Measurements from ENCODE around the gene IGFBPL1. TPM values are rescaled to one million over a fixed set of nuclear protein-coding genes. Genes with fewer than 3 reads are reported as not detected.
A peak's percentile ranks its signal among the peaks of the same experiment; 100 is the strongest.
"Not testable (repeated sequence)": the region's sequence is repeated elsewhere in the genome, so short reads cannot be mapped to it uniquely, and the experiment has no call there.

Gene IGFBPL1, protein sequence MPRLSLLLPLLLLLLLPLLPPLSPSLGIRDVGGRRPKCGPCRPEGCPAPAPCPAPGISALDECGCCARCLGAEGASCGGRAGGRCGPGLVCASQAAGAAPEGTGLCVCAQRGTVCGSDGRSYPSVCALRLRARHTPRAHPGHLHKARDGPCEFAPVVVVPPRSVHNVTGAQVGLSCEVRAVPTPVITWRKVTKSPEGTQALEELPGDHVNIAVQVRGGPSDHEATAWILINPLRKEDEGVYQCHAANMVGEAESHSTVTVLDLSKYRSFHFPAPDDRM
- total RNA-seq (not detected), polyA plus RNA-seq (not detected)
- long read RNA-seq, donor 1 = 0 reads
- long read RNA-seq, donor 2, partial matches to known transcripts = 0 of 4 reads
- long read RNA-seq, donor 2, other reads (novel, unspliced or antisense) = 0 of 4 reads

DNA sequence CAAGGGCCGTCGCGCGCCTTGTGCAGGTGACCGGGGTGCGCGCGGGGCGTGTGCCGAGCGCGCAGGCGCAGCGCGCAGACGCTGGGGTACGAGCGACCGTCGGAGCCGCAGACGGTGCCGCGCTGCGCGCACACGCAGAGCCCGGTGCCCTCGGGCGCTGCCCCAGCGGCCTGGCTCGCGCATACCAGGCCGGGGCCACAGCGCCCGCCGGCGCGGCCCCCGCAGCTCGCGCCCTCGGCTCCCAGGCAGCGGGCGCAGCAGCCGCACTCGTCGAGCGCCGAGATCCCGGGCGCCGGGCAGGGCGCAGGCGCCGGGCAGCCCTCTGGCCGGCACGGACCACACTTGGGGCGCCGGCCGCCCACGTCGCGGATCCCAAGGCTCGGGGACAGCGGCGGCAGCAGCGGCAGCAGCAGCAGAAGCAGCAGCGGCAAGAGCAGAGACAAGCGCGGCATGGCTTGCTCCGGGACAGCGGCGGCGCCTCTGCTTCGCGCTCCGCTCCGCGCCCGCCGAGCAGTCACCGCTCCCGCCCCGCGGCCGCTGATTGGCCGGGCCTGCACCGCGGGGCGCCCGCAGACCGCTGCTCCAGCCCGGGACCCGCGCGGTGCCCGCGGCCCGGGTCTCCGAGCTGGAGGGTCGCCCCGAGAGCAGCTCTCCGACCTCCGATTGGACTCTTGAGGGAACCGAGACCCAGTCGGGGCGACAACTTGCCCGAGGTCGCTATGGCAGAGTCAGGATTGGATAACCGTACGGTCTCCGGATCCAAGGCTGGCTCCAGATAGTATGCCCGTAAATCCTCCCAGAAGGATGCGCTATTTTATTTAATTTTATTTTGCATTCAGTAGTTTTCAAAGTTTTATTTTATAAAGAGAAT, at the start of gene IGFBPL1:
Gene IGFBPL1 (minus strand): TSS at position 482 of the 871 bp plus-strand sequence. CDS start 30 bp downstream, at position 452.
- peaks cover 0 to 17% (median 9%) of the 10 kb centered on the region in 6 donors for H3K4me1 ChIP-seq
- intact Hi-C loops (cut with DNase I; ENCODE audit: low total_unique reads) = no loop called here
- H3K36me3 ChIP-seq = no peaks in the 10 kb centered on the region
- no peak for TF ChIP-seq POLR2AphosphoS5 (IDR thresholded peaks at IDR 0.05)
- TF ChIP-seq POLR2A (IDR thresholded peaks at IDR 0.05) = no peak
- TF ChIP-seq, protein P1, sequence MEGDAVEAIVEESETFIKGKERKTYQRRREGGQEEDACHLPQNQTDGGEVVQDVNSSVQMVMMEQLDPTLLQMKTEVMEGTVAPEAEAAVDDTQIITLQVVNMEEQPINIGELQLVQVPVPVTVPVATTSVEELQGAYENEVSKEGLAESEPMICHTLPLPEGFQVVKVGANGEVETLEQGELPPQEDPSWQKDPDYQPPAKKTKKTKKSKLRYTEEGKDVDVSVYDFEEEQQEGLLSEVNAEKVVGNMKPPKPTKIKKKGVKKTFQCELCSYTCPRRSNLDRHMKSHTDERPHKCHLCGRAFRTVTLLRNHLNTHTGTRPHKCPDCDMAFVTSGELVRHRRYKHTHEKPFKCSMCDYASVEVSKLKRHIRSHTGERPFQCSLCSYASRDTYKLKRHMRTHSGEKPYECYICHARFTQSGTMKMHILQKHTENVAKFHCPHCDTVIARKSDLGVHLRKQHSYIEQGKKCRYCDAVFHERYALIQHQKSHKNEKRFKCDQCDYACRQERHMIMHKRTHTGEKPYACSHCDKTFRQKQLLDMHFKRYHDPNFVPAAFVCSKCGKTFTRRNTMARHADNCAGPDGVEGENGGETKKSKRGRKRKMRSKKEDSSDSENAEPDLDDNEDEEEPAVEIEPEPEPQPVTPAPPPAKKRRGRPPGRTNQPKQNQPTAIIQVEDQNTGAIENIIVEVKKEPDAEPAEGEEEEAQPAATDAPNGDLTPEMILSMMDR (IDR thresholded peaks at IDR 0.05 in 8 of 11, conservative IDR thresholded peaks at IDR 0.05 in 3 of 11) = no peak
- no peak for DNase-seq
- no peaks in the 10 kb centered on the region for H3K9me3 ChIP-seq
- H3K27ac ChIP-seq = no peak within 1 kb of the TSS
- H3K27me3 ChIP-seq (replicated peaks in 1 of 7) = peaks cover 0 to 83% (median 30%) of the 10 kb centered on the region in 7 donors
- peak within 1 kb of the TSS in 7 of 8 donors; percentile 8 to 65 (median 23) for H3K4me3 ChIP-seq
- 2 to 8% (median 4%) methylated on average over 49 to 115 of the region's 115 CpGs for WGBS, 5 donors

DNA sequence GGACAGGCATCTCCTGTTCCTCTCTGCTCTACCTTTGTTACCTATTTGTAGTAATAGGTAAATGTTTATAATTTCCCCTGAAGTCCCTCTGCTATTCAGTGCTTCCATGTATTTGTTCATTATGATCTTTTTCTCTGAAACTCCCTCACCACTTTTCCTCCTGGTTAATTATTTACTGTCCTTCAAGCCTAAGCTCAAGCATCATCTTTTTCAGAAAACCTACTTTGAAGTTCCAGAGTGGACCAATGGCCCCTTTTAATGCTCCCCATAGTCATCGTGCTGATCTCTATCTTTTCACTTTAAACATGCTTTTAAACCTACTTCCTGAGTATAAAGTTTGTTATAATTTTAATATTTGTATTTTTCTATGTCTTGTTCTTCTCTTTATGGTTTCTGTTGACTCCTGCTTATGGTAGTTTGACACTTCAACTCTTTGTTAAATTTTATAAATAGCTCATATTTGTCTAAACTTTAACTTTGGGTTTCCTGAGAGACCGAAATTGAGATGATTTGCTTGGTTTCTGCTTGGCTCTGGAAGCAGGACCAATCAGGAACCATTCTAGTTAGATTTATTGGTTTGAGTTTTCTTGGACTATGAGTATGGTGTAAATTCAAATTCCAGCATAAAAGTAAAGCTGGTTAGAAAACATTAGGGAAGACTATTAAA, 48.5 kb upstream of the IGFBPL1 start:
- H3K4me1 ChIP-seq; intact Hi-C loops (cut with DNase I; ENCODE audit: low total_unique reads); DNase-seq; H3K36me3 ChIP-seq; H3K27ac ChIP-seq; H3K4me3 ChIP-seq: not testable (repeated sequence)
- peaks cover 0 to 17% (median 4%) of the 10 kb centered on the region in 8 donors for H3K9me3 ChIP-seq
- peaks cover 0 to 12% (median 0%) of the 10 kb centered on the region in 7 donors for H3K27me3 ChIP-seq (replicated peaks in 1 of 7)
- WGBS, 5 donors = 73 to 80% (median 79%) methylated on average over 2 of the region's 2 CpGs

DNA sequence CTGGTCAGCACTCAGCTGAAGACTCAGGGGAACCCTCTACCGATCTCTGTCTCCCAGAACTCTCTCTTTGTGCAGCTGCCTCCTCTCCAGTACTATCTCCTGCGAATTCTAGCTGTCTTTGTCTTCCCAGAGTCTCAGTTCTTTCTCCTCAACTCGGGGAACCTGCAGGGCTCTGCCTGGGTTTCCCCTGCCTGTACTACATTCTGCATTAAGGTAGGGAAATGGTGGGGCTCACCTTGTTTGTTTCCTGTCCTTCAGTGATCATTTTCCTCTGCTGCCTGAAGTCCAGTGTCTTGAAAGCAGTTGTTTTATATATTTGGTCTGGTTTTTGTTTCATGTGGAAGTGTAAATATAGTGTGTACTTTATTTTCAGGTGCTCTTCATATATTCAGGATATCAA, 43.1 kb upstream of the IGFBPL1 start:
- Histone ChIP-seq H3K4me3 (no peak overlapping the region), H3K36me3 (no peaks in the 10 kb centered on the region), H3K27ac (no peak overlapping the region), H3K27me3 (replicated peaks in 1 of 7) (peaks cover 0 to 12% (median 0%) of the 10 kb centered on the region in 7 donors), H3K9me3 (peaks cover 0 to 5% (median 0%) of the 10 kb centered on the region in 8 donors), H3K4me1 (no peaks in the 10 kb centered on the region)
- WGBS, 5 donors = 43 to 60% (median 51%) methylated on average over 3 of the region's 3 CpGs
- intact Hi-C loops (cut with DNase I; ENCODE audit: low total_unique reads) = no loop called here
- TF ChIP-seq POLR2A (IDR thresholded peaks at IDR 0.05) = no peak
- TF ChIP-seq, protein P1 (IDR thresholded peaks at IDR 0.05 in 8 of 11, conservative IDR thresholded peaks at IDR 0.05 in 3 of 11) = no peak
- no peak for TF ChIP-seq POLR2AphosphoS5 (IDR thresholded peaks at IDR 0.05)
- no peak for DNase-seq

- peaks cover 0 to 30% (median 17%) of the 10 kb centered on the region in 8 donors for H3K9me3 ChIP-seq
- TF ChIP-seq POLR2A (IDR thresholded peaks at IDR 0.05) (no peak), POLR2AphosphoS5 (IDR thresholded peaks at IDR 0.05) (no peak)
- TF ChIP-seq, protein P1 (IDR thresholded peaks at IDR 0.05 in 8 of 11, conservative IDR thresholded peaks at IDR 0.05 in 3 of 11) = no peak
- H3K4me1 ChIP-seq = no peaks in the 10 kb centered on the region
- H3K36me3 ChIP-seq = no peaks in the 10 kb centered on the region
- no peak overlapping the region for H3K4me3 ChIP-seq
- no peak for DNase-seq
- WGBS, 5 donors = 82 to 94% (median 91%) methylated on average over 3 of the region's 3 CpGs
- peaks cover 0 to 32% (median 0%) of the 10 kb centered on the region in 7 donors for H3K27me3 ChIP-seq (replicated peaks in 1 of 7)
- H3K27ac ChIP-seq = no peak overlapping the region
- intact Hi-C loops (cut with DNase I; ENCODE audit: low total_unique reads) = no loop called here
Measured at GRCh38 chr9:38453835-38454234, 29.6 kb upstream of the IGFBPL1 start.

Measured in spleen (tissue), 13 donors.